Limb (tissue), 2 donors: ENCODE results near the gene HOXA2.
A peak's percentile ranks its signal among the peaks of the same experiment; 100 is the strongest.

Experiments
- DNase-seq, 2 donors: peaks; one replicate each; pipeline ENCODE4 v3.0.0-alpha.2; 2016; ENCODE audit errors: extremely low spot score in 2 of 2

HOXA2 gene

DNA sequence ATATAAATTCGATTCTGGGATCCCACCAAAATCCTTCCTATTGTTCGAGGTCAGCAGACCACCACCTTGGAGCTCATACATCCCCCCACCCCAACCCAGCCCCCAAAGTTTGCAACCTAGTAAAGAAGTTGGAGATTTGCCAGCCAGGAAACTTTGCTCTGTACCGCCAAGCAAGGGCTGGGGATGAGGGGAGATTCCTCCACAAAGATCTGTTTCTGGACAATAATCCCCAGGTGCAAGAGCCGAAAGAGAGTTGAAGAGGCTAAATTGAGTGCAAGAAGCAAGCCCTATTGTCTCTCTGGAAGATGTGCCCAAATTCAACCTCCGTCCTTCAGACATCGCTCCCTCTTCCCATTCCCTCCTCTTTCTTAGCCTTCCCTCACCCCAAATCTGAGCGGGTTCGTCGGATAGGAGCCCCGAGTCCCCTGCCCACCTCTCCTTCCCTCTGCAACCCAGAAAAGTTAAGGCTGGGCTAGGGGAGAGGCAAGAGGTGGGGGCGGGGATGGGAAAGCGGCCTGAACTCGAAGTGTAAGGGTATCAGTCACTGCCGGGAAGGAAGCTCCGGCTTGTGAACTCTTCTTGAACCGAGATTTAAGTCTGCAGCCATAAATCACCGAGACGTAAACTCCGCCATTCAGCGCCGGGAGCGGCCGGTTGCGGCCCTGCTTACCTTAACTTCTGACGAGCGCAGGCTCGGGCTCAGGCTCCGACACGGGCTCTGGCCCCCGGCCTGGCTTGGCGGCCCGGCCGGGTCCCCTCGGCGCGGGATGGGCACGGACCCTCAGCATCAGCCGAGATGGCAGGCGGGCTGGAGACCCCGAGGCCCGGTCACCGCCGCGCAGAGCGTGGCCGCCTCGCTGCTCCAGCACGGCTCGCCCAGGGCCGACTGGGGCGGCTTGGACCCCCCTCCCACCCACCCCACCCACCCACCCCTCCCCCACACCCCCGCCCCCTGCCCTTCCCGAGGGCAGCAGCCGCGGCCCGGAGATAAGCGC is 10.8 kb upstream of the HOXA2 start:
- DNase-seq = peak; percentile 78 to 84

DNA sequence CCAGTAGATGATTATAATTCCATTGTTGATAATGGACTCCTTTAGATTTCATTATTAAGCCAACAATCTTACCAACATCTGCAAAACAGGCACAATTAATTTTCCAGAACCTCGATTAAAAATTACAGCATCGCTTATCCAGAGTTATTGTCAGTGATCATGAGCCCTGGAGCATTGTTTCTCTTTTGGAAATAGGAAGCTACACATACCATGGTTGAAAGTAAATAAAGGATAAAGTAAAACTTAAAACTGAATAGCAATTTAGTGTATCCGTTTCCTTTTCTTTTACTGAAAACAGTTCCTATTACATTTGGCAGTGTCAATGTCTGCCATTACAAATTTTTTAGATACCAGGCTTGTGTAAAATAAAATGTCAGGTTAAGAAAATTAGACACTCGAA is 9.9 kb upstream of the HOXA2 start:
- DNase-seq = no peak

DNA sequence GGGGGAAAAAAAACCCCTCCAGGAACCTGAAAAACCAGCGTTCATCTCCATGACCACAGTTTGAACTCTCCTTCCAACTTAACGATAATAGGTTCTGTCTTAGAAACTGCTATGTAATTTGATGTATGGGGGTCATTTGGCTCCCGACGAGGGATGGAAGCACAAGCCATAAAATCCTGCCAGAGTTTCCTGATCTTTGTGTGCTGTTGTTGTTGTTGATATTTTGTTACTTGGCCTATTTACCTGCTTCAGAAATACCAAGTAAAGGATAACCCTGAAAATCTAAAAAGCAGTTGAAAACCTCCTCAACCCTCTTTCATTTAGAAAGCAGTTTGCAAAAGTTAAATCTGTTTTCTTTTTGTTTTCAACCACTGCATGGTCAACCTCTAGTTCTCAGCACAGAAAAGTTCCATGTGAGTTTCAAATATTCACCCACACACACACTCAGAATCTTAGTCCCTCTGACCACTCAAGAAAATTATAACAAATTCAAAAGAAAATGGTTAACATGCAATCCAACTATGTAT is 9.3 kb upstream of the HOXA2 start:
- DNase-seq = no peak

DNA sequence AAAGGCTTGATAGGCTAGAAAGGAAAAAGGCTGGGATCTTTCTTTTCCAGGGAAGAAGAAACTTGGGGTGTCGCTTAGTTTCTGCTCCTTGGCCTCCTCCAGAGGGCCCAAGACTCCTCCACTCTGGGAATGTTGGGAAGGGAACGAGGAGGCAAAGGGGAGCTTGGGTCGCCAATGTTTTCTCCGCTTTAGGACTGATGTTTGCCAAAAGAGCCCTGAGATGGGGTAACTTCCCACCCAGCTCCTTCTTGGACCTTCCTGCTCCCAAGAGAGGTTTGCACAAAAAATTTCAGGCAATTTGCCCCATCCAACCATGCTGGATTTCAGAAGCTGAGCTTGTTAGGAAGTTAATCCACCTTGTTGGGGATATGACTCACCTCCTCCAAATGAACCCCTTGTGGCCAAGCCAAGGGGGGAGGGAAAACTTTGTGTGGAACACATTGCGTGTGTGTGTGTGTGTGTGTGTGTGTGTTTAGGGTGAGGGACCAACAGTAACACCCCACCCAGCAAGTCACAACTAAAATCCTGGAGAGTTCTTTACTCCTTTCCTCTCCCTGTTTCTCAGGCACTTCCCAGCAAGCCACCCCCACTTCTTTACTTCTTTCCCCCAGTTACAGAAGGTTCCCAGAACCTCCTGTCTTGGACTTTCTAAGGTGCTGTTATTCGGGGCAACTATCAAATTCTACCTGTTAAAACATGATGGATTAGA is 8.7 kb upstream of the HOXA2 start:
- DNase-seq = peak in 1 of 2 donors; percentile 66

DNA sequence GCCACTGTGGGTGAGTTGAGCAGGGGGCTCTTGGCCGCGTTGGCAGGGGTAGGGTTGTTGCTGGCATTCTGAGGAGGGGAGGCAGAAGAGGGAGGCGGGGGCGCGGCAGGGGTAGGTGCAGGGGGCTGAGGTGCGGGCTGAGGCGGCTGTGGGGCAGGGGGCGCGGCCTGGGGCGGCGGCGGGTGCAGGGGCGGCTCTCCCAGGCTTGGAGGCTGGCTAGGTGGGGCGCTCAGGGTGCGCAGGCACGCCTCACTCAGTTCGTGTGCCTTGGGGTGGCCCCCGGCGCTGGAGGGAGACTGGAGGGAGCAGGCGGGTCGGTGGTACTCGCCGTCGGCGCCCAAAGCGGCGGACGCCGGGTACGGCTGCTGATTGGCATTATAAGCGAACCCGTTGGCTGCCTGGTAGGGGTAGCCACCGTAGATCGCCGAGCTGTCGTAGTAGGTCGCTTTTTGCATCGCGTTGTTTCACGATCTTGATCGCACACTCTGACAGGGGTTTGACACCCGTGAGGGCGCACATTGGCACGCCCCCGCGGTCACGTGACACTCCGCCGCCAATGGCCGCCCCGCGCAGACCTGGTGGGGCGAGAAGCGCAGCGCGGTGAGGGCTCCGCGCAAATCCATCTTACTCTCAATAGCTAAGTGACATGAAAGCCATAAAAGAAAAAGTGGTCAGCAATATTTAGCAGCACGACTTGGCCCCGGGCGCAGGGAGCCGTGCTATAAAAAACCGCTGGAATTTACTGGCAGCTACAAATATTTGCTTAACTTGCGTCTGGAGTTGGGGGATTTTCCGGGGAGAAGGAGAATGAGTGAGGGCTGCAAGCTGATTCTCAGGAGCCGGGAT is 7.9 kb upstream of the HOXA2 start:
- DNase-seq = peak; percentile 81 to 89

DNA sequence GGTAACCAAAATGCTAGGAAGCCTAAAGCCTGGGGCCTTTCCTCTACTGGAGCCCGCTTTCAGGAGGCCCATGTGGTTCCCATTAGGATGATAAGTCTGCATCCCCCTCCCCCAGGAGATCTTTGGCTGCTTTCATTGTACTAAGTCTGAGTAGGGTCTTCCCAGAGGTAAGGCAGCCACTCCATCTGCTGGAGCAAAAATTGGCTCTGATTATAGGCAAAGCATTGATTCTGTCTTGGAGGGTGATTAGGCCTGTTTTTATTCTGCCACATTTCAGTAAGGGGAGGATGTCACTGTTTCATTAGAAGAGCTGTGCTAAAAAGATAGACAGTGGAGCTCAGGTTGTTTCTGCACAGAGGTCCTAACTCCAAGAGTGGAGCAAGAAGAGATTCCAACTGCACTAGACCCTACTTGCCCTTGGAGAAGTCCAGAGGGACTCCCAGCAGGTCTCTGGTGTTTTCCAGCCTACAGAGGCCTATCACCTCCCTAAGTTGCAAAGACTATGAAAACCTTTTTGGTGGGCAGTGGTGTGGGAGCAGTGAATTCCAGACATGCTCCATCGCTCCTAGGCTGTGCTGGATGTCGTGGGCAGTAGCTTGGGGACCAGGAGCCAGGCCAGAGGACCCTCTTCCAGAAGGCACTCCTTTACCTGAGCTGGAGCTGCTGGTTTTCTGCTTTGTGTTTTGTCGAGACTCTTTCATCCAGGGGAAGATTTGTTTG is 7.1 kb upstream of the HOXA2 start:
- peak in 1 of 2 donors; percentile 41 for DNase-seq

DNA sequence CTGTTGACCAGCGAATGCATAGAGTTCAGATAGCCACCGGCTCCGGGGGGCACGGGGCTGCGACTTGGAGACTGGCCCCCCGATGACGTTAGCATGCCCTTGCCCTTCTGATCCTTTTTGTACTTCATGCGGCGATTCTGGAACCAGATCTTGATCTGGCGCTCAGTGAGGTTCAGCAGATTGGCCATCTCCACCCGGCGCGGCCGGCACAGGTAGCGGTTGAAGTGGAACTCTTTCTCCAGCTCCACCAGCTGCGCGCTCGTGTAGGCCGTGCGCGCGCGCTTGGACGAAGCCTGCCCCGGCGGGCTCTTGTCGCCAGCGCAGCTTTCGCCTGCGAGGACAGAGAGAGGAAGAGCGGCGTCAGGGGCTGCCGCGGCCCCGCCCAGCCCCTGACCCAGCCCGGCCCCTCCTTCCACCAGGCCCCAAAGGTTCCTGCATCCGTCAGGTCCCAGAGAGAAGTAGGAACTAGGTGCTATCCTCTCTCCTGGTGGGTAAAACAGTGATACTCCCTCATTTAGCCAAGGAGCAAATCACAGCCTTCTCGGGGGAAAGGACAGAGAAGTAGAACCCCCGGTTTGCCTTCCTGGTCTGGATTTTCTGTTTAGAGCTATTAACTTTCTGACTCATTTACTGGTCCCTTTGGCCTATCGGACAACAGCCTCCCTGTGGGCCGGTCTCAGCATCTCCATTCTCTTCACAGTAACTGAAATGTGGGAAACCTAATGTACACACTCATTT is 6.1 kb upstream of the HOXA2 start:
- peak in 1 of 2 donors; percentile 70 for DNase-seq

DNA sequence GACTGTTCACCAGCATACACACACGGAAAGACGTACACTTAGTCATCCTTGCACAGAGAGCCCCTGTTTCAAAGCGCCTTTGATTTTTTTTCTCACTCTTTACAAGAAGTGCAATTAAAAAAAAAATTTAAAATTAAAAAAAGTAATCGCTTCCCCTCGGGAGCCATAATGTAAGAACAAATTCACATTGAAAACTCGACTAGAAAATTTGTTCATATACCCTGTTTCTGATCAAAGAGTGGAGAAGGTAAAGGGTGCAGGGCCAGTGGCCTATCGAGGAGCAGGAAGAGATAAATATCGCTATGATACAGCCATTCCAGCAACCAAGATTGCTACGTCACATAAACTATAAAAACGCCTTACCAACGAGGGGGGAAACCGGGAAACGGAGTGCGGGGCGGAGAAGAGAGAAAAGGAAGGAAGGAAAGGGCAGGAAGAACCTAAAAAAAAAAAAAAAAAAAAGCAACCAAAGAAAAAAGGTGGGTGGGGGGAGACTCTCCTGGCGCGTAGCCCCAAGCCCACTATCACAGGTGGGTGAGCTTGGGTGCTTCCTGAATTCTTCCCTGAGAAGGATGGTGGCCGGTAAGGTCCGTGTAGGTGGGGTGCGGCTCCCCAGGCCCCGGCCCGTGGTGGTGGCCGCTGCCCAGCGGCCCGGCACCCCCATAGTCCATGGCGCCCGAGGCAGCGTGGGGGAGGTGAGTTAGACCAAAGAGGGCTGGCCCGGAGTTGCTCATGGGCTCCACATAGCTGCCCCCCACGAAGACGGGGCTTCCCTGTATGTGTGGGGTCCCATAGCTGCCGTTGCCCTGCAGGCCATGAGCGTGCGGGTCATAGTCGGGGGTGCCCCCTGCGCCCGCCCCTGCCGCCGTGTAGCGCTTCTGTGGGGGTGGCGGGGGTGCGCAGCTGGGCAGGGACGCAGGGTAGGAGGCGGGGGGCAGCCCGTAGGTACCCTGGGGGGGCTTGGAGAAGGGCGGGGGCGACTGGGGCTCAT is 5.2 kb upstream of the HOXA2 start:
- DNase-seq = peak in 1 of 2 donors; percentile 61

DNA sequence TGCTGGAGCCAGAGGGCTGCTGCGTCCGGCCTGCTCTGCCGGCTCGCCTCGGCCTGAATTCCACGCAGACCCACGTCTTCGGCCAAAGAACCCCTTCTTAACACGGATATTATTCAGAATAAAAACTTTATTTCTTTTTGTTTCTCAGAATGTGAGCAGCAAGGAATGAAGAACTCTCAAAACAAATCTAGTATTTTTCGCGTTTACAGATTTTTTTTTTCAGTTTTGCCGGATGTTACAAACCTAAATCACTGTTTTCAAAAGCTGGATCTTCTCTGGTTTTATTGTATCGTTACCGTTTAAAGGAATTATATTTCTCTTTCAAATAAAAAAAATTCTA is 4.4 kb upstream of the HOXA2 start:
- no peak for DNase-seq

DNA sequence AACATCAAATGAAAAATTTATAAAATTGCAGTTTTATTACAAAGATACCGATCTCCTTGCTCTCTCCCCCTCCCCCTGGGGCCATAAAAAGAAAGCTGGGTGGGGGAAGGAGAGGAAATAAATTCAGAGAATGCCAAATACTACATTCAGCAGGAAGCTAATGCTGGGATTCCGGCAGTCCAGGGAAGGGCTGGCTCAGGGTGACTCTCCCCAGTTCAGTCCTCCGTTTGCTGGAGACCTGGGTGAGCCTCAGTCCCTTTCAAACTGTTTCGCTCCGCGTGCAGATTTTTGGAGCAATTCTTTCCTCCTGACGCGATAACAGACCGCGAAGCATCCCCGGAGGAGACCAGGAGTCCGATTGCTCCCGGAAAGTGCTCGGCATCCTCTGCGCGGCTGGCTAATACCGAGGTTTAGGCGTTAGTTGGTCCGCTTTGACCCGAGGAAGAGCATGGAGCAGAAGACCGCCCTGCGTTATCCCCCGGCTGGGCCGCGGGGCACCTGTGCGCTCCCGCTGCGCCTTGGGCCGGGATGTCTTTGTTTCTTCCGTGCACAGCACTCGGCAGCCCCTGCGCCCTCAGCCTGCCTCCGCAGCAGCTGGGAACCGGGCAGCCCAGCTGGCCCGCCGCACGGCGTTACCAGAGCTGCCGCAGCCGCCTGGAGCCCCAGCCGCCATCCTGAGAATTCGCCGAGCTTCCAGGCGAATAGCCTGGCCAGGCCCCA is 3.9 kb upstream of the HOXA2 start:
- peak in 1 of 2 donors; percentile 77 for DNase-seq

DNA sequence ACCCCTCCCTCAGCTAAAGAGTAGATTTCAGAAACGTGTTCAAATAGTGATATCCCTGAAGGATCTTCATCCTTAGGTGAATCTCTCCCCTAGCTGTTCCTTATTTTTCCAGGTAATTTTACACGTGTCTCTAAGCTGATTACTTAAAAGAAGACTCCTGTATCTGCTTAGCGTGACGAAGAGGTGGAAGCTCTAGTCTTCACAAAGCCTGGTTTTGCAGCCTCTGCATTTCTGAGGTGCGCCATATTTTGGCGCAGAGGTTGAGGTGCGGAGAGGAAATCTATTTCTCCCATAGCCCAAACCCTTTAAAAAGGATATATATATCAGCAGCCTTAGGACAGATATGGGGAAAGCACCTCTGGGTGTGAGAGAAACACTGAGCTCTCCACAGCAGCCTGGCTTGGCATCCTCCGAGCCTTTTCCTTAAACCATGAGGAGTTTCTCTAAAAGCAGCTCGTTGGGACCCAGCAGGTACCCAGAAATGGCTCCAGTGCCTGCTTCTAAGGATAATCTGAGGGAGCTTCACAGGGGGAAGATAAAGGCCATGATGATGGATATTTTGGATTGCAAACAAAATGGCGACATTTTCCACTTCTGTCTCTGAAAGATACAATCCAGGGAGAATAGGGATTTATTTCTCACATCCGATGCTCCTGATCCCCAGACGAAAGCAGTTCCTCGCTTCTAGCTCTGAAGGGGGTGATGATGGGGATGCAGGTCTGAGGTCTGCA is 3.0 kb upstream of the HOXA2 start:
- DNase-seq = peak in 1 of 2 donors; percentile 51

DNA sequence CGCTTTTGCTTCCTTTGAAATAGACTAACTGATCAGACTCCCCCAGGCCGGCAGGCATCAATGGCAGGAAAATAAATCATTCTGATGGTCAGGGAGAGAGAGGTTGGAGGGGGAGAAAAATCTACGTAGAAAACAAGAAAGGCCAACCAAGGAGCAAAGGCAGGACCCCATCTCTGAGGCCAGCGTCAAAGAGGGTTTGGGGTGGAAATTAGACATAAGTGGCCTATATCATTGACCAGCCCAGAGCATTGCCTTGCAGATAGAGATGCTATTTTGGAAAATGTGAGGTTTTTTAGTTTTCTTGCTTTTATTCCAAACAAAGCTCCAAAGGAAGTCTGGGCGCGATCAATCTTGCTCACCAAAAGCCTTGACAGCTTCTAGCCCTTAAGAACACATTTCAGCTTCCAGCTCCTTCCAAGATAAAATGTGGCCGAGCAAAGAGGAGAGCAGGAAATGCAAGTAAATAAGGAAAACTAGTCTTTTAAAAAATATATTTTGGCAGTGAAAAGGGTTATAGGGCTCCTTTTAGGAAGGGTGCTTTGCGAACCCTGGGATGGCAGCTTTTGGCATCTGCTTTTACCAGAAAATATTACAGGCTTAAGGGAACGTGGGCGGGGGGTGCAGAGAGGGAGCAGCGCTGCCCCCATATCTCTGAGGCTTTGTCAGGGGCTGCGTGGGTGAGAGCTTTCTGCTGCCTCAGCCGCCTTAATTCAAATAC is 2.0 kb upstream of the HOXA2 start:
- peak in 1 of 2 donors; percentile 64 for DNase-seq

DNA sequence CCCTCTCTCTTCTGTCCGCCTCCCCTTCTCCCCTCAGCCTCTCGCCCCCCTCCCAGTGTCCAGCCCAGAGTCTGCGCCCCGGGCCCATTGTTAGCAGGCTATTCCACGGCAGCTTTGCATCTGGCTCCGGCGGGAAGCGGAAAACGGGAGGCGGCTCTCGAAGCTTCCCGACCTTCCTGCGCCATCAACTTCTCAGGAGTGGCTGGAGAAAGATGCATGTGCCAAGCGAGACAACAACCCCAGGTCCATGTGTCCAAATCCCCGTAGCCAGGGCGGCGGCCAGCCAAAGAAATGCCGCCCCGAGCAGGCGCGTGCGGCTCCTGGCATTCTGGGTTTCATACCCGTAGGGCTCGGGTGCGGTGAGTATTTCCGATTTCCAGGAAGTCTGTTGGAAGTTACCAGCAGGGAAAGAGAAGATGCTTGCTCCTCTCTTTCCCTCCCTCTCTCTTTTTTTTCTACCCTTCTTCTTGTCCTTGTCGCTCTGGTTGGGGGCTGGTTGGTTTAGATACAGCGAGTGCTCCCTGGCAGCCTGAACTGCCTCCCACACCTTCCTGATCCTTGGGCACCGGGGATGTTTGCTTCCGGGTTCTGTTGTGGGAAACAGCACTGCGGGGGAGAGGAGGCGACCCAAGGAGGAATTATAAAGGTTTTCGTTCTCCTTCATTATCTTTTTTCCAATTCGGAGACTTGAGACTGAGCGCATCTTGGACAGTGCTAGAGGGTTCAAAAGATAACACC is 1.2 kb upstream of the HOXA2 start:
- DNase-seq = peak in 1 of 2 donors; percentile 71

DNA sequence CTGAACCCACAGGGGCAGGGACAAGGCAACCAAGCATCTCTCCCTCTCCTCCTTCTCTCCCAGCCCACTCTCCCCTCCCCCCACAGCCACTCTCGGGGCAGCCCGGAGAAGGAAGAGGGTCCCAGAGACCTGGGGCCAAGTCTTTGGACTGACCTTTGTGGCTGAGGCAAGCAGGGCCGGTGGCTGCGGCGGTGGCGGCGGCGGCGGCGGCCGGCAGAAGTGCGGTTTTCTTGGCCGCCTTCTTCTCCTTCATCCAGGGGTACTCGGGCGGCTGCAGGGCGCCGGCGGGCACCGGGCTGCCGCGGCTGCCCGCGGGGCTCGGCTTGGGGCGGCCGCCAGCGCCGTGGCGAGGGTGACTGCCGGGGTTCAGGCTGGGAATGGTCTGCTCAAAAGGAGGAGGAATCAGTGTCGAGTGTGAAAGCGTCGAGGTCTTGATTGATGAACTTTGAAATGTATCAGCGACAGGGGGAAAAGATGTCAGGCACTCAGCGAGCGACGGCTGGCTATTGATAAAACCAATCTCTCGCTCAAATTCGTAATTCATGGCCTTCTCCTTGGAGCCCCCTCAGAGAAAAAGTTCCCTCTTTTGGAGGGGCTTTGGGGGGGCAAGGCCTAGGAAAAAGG is 414 bp downstream of the HOXA2 start:
- DNase-seq = peak in 1 of 2 donors; percentile 78

DNA sequence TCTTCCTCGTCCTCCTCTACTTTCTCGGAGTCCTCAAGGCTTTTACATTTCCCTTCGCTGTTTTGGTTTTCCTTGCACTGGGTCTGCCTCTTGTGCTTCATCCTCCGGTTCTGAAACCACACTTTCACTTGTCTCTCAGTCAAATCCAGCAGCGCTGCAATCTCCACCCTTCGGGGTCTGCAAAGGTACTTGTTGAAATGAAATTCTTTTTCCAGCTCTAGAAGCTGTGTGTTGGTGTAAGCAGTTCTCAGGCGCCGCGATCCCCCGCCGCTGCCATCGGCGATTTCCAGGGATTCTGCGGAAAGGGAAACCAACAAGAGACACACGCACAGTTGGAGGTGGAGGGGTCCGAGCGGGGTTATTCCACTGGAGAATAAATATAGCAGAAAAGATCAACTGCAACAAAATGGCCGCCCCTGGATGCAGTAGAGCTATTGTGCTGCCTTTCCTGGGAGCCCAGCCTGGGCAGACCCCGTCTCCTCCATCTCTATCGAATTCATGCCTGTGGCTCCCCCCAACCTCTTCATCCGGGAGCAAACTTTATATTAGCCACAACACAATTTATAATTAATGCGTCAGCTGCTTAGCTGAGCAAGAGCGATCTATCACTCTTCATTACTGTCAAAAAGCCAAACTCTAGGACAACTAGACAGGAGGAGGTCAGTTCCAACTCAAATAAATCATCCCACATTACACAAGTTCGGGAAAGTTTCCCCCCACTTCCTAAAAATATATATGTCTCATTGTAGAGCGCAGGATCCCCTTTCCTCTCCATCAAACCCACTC is 1.1 kb downstream of the HOXA2 start:
- DNase-seq = peak in 1 of 2 donors; percentile 76
